GM12873 (cell line): ENCODE measurements around the gene CPEB1.

ENCODE experiments used
- TF ChIP-seq, protein P1 (sequence below): IDR thresholded peaks from 2 replicates; pipeline ENCODE4 v1.5.1; 2012; ENCODE audit warnings: low read depth, mild to moderate bottlenecking, moderate library complexity, low read length, control low read depth; ENCODE audit not compliant: insufficient read depth; ENCODE audit errors: missing control alignments

The CPEB1 gene

GRCh38 chr15:82530606-82531379 lies 116.4 kb downstream of the CPEB1 start:
- TF ChIP-seq, protein P1, sequence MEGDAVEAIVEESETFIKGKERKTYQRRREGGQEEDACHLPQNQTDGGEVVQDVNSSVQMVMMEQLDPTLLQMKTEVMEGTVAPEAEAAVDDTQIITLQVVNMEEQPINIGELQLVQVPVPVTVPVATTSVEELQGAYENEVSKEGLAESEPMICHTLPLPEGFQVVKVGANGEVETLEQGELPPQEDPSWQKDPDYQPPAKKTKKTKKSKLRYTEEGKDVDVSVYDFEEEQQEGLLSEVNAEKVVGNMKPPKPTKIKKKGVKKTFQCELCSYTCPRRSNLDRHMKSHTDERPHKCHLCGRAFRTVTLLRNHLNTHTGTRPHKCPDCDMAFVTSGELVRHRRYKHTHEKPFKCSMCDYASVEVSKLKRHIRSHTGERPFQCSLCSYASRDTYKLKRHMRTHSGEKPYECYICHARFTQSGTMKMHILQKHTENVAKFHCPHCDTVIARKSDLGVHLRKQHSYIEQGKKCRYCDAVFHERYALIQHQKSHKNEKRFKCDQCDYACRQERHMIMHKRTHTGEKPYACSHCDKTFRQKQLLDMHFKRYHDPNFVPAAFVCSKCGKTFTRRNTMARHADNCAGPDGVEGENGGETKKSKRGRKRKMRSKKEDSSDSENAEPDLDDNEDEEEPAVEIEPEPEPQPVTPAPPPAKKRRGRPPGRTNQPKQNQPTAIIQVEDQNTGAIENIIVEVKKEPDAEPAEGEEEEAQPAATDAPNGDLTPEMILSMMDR: peak; percentile 75

GRCh38 chr15:82530006-82530405 lies 117.2 kb downstream of the CPEB1 start:
- TF ChIP-seq, protein P1: no peak
